Measurements from ENCODE around the gene NTSR2.

GRCh38 chr2:11633923-11634478, 36.0 kb downstream of the NTSR2 start:
- TF ChIP-seq CTCF (IDR thresholded peaks at IDR 0.05; ENCODE audit: low read depth, low read length, poor library complexity, severe bottlenecking) (no peak), EZH2phosphoT487 (IDR thresholded peaks at IDR 0.05; ENCODE audit: borderline replicate concordance, low read length) (no peak)

Data from DOHH2 (cell line).